ENCODE measurements around the gene TMEM109.

TMEM109 gene

DNA sequence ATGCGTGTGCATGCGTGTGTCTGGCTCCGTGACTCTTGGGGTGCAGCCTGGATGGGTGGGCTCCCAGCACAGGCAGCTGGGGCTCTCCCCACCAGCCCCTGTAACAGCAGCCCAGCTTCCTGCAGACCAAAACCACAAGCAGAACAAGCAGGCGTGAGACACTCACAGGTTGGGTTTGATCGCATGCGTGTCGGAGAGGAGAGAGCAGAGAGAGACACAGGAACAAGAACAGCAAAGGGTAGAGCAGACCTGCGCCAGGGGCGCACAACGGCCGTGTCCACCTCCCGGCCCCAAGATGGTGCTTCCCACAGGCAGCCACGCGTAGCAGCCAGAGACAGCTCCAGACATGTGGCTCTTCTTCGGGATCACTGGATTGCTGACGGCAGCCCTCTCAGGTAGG, 57.6 kb downstream of the TMEM109 start, which contains the start of gene CD6:
CD6 (plus strand) TSS at position 161 of the 400 bp plus-strand sequence; CDS start at position 347, 186 bp downstream.
- DNase-seq (ENCODE audit: low read depth) = no peak

DNA sequence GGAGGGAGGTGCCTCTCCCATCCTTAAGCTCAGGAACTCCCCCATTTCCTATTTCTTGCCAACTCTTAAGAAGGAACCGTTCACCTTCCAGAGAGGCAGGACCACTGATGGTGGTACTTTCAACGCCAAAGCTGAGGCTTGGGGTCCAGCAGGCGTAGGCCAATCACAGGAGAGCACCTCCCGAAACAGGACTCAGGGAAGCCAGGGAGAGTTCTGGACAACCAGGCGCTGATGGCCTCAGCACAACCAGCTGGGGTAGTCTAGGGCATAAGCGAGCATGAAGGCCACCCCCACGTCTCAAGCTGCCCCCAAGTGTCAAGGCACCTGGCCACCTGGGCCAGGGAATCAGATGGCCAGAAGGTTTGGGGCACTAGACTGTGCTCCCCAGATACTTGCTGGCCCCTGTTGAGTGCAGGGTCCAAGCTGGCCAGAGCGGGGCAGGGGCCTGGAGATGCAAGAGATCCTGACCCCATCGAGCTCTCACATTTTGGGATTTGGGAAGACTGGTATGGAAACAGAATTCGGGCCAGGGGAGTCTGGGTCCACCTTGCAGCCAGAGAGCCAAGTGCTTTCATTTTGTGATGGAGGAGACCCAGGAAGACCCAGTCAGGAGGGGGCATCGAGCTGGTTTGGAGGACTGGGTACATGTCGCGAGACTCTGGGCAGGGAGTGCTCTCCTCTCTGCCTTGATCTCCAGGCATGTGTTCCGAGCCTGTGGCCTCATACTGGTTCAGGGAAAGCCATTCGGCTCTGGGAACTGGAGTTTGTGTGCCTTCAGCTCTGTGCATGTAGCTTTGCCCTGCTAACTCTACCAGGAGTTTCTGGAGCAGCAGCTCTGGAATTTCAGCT, 58.4 kb downstream of the TMEM109 start:
- no peak for DNase-seq (ENCODE audit: low read depth)

Measured in GM04504 (cell line).